Dermis blood vessel endothelial cell (primary cell): Measurements from ENCODE around the gene DNAI1. TPM values are rescaled to one million over a fixed set of nuclear protein-coding genes. Genes with fewer than 3 reads are reported as not detected.

Experiments
- DNase-seq: peaks from one replicate; pipeline ENCODE4 v3.0.0; 2010
- total RNA-seq: library from RNA; depleted of rRNA; stranded (reverse); fragments of >200 nt; gene quantifications from 2 replicates; pipeline ENCODE4 v1.2.3, GENCODE V29; 2014

DNAI1 gene
- total RNA-seq, 1 donor from 2014 or later: not detected

DNA sequence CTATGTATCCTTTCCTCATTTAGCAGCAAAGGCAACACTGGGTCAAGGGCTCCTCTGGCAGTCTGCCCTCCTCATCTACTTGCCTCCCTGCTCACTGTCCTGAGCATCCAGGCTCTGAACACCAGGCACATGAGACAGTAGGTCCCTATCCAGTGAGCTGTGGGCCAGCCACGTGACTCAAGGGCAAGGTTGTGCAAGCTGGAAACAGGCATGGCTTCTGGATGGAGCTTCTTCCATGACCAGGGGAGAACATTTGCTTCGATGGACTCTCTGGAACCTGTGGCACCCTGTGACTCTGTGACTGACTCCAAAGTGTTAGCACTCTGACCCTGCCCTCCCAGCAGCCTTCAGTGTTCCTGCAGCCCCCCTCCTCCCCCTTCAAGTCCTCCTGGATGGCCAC, 33.0 kb downstream of the DNAI1 start:
- DNase-seq: no peak

DNA sequence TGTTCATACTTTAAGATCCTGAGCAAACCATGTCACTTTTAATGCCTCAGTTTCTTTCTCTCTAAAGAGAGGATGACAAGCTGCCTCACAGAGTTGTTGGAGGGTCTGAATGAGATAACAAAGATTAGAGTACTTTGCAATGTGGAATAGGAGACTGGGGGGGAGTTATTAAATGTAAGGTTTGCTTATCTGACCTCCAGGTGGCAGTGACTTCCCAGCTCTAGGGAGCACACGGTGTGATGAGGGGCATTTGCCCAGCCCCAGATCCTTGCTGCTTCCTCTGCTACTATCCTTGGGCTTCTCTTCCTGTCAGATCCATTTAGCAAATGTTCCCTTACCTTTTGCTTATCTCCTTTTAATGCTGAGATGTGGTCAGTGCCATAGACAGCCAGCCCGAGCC, 33.4 kb downstream of the DNAI1 start:
- DNase-seq: no peak

DNA sequence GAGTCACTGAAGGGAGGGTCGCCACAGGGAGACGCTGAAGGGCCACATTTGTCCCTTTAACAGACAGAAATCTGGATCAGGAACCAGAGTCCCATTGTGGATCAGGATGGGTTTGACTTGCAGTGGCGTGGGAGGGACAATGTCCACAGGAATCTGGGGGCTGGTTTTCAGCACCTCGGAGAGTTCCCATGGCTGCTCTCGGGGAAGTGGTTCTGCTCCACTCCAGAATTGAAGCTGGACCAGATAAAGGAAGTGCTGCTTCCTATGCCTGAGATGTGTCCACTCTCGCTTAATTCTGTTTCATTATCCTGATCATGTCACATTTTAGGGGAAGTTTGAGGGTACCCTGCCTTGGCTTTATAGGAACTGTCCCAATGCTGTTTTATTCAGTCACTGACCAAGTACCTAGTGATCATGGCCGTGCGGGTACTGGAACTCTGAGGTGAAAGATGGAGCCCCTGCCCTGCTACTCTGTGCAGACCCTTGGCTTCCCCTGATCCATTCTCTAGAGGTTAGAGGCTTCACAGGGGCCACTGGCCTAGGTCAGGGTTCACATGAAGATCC, 35.4 kb downstream of the DNAI1 start:
- DNase-seq: peak; percentile 69

DNA sequence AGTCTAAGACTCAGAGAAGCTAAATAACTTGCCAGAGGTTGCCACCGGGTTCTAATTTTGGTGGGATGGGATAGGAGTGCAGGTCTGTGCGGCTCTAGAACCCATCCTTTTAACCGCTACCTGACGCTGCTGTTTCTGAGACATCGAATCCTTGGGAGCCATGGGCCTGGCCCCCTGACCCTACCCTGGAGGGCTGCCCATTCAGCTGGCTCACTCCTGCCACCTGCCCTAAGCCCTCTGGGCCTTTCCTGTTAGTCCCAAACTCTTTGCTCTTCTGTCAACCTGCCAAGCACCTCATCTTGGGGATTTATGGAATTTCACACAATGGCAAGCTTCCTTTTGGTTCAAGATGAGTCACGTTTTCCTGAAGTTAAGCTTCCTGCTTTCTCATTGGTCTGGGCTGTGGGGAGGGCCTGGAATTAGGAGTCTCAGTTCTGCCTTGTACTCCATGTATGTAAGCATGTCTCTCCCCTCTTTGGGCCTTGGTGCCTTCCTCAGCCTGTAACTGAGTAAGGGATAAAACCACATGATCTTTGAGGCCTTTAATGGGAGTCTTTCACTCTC, 37.6 kb downstream of the DNAI1 start:
- peak; percentile 98 for DNase-seq

DNA sequence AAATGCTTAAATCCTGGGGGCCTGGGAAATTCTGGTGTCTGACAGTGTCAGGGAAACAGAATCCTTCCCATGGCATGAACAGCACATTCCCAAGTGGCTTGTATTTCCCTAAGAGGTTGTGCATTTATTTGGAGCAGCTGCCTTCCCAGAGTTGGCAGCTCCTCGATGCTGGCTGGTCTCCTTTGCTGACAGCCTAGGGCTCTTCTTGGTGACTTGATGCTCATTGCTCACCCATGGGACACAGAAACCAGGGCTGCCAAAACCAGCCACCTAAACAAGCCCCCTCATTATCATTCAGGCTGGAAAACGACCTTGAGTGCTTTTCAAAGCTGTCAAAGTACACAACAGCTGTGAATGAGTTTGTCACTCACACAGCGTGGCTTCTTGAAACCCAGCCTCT, 39.9 kb downstream of the DNAI1 start:
- no peak for DNase-seq

DNA sequence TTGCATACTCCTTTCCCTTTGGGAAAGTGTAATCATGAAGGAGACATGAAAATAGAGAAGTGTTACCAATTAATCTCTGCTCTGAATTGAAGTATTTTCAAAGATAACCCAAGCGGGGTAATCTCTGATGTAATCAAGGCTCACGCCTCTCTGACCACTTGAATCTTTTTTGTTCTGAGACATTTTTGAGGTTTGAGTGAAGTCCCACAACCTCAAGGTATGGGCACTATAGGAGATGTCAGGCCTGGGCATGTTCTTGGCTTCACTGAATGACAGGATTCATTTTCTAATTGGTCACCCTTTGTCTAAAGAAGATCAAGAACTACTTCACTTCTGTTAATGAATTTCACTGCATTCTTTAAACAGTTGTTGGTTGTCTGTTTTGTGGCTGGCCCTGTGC, 40.5 kb downstream of the DNAI1 start:
- DNase-seq: no peak

DNA sequence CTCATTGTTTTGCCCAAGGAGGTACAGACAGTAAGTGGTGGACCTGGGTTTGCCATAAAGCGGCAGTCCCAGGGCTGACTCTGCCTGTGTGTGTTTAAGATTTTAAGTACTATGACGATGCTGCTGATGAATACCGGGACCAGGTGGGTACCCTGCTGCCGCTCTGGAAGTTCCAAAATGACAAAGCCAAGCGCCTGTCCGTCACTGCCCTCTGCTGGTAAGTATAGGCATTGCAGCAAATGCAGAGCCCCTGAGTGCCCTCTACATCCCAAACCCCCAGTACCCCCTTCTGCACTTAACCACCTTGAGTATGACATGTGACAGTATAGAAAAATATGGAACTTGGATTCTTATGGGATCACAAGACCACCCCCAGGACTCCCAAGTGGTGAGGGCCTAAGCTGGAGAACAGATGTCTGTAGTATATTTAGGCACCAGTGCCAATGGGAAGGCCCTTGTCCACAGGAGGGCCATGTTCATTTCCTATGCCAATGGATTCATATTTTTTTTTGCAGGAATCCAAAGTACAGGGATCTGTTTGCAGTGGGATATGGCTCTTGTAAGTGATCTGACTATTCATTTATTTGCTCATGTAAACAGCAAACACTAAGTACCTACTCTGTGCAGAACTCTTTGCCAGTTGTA, 42.1 kb downstream of the DNAI1 start:
- DNase-seq: peak; percentile 68

DNA sequence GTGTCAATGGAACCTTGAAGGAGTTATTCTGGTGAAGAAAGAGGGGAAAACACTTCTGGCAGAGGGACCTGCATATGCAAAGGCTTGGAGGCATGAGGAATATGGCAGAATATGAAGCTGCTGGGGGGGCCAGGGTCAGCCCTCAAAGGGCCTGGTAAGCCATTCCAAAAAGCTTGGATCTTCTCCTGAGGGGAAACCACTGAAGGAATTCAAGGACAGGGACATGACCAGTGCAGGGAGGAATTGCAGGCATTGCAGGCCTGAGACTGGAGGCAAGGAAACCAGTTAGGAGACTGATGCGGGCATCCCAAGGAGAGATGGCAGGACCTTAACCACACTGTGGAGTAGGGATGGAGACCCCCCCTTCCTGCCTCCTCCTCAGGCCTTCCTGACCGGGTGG, 42.8 kb downstream of the DNAI1 start:
- no peak for DNase-seq

DNA sequence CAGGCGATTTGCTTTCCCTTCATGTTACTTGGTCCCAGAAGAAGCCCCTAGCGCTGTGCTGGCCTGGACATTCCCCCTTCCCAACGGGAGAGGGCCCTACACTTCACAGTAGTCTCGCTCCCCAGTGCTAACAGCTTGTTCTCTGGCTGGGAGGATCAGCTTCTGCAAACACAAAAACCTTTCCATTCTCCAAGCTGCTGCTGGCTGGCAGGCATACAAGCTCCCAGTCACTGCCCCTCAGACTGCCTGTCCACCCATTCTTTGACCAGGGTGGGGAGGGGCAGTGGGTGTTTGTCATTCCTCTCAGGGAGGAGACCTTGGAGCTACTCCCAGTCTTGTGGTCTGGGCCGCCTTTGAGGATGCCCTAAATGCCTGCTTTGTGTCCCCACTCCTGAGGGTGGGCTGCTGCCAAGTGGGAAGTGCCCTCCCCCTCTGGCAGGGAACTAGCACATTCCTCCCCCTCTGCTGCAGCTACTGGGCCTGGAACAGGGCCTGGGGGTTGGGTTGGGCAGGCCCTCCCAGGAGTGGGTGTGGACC, 43.4 kb downstream of the DNAI1 start:
- peak; percentile 45 for DNase-seq

DNA sequence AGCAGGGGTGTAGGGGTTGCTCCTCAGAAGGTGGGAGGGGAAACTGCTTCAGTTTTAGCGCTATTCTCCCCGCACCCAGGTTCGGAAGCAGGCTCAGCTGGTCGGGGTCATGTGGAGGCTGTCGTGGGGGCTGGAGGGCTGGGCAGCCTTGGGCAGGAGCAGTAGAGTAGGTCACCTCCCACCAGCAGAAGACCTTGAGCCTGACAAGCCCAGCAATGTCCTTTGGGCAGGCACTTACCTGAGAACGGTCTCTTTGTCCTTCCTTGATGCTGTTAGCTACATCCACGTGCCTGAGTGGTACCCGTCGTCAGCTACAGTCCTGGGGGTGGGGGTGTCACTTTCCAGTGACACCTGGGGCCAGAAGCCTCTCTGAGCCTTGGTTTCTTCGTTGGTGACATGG, 43.9 kb downstream of the DNAI1 start:
- DNase-seq: no peak

DNA sequence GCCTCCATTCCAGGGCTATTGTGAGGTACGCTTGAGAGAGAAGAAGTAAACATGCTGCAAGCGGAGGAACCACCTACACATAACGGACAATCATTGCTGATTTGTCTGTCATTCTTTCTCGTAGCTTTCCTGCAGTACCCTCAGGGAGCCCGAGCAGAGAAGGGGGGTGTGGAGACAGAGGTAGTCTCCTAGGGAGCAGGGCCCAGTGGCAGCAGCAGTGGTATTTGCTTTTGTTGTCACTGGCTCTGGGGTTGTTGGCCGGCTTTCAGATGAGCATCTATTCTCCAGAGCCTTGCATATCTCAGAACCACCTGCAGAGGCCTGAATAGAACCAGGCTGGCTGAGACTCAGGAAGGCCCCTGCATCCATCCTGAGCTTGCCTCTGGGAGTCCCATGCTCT, 44.3 kb downstream of the DNAI1 start:
- no peak for DNase-seq

DNA sequence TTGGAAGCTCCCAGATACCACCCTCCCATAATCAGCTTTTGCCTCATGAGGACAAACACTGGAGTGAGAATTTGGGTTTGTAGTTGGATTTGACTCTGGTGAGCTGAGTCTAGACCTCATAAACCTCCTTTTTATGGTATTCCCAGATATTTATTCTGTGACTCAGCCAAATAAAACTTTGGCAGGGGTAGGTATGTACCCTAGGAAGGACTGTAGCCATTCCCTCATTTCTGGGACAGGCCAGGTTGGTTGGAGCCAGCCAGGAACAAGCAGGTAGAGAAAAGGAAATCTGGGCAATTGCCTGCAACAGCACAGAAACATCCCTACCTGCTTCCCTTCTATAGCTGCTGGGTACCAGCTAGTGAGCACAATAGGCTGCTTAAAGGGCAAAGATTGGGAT, 44.8 kb downstream of the DNAI1 start:
- no peak for DNase-seq

DNA sequence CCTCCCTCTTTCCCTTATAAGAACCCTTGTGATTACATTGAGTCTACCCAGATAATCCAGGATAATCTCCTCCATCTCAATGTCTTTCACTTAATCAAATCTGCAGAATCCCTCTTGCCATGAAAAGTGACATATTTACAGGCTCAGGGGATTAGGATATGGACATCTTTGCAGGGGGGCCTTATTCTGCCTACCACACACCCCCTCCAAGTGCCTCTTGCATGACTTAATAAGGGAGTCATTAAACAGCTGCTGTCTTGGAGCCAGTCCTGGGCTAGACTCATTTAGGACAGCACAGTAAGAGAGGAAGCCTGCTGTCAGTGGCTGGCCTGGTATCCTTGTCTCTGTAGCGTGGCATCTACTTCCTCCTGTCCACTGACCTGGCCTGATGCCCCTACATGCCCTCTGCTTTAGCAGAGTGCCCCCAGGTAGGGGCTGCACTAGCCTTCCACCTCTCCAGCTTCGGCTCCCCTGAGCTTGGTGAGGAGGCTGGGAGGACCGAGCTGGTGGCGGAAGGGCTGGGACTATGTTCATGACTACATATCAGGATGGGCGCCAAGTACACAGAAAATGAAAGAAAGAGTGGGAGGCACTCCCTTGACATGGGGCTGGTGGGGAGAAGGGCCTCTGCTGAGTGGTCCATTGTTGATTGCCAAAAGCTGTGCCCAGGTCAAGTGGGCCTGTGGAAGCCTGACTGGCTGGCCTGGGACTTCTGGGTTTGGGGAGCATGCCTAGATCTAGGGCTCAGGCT, 46.9 kb downstream of the DNAI1 start:
- DNase-seq: no peak

DNA sequence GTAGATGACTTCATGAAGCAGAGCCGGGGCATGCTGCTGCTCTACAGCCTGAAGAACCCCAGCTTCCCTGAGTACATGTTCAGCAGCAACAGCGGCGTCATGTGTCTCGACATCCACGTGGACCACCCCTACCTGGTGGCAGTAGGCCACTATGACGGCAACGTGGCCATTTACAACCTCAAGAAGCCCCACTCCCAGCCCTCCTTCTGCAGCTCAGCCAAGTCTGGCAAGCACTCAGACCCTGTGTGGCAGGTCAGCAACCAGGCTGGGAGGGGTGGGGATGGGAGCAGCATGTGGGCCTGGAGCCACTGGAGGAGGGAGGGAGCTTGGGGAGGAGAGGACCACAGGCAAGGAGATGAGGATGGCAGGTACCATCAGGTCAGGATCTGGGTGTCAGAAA, 48.0 kb downstream of the DNAI1 start:
- DNase-seq: no peak

DNA sequence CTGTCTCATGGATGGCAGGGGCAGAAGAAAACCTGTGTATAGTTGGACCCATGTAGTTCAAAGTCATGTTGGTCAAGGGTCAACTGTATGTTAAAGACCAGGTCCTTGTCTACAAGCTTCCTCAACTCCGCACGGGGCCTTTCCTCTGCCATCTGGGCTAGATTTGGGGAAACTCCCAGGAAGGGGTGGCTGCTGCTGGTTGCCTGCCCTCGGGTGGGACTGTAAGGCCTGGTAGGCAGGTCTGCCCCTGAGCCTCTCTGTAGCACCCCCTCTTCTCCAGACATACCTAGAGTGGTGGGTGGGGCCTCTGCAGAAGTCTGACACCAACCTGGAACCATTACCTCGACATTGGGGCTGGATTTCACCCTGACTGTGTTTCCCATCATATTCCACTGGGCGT, 49.0 kb downstream of the DNAI1 start:
- DNase-seq: no peak

DNA sequence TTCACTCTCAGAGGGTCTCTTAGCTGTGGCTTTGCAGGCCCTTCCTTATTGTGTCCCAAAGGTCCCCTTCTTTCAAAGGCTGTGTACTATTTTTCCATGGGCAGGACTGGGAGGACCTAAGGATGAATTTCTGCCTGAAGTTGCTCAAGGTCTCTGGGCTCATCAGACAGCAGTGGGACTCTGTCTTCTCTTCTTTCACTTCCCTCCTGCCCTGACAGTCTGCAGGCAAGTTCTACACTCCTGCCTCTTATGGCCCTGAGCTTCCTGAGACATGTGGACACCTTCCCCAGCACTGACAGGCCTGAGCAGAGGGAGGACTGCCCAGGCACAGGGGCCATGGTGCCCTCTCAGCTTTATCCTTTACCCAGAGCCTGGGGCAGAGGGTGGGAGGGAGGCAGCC, 49.4 kb downstream of the DNAI1 start:
- no peak for DNase-seq

DNA sequence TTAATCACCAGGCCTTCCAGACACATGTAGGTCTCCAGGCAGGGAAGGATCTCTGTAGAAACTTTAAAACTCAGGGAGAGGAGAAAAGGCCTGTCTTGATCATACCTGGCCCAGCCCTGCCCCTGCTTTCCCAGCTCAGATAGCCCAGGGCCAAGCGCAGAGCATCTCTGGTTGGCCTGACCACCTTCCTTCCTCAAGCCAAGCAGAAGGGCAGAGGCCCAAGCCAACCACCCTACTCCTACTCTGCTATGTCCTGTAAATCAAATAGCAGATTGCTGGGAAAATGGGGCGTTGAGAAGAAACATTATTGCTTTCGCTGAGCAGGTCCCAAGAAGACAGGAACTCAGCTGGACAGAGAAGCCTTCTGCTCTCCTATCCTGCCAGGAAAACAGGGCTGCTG, 49.9 kb downstream of the DNAI1 start:
- no peak for DNase-seq

DNA sequence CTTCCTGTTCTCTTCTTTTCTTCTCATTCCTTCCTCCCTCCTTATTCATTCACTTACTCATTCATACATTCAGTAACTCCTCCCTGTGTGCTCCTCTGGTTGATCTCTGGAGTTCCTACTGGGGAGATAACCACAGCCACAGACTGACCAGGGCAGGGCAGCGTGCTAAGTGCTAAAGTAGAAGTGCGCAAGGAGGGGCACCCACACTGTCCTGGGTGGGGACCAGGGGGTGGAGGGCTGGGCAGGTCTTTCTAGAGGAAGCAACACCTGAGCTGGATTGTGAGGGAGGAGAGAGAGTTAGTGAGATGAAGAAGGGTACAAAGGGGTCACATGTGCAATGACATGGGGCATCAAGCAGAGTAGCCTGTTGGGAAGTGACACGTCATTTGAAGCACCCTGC, 50.3 kb downstream of the DNAI1 start:
- no peak for DNase-seq

DNA sequence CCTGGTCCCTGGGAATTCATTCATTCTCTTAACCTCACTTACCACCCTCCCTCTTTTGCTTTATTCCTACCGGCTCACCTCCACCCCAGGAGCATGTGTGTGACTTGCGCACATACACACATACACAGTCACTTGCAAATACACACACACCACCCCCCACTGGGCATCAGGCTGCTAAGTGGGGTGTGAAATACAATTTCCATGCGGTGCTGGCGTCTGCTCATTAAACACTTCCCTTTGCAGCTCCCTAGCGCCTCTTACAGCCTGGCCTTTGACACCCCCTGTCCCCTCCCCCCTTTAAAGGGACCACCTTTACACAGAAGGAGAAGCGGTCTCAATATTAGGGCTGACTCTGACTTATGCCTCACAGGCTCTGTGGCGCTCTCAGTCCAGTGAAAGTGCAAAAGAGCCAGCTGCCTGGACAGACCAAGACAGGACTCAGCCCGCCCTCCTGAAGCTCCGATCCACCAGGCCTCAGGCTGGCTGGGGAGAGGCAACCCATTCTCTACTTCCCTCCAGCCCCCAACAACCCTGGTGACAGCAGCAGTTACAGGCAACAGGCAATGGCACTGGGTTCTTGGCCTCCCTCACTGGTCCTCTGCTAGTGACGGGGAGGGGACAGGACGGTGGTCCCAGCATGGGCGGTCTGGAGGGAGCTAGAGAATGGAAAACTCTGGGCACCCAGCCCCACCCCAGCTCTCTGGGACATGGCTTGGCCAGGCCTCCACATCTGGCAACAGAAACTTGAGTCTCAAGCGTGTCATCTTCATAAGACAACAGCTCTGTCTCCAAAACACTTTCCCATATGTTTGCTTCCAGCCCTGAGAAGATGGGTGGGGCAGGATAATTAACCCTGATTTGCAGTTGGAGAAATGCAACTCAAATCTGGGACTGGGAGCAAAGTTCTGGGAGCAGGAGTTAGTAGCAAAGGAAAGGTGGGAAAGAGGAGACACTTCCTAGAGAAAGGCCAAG, 52.2 kb downstream of the DNAI1 start:
- DNase-seq: no peak

DNA sequence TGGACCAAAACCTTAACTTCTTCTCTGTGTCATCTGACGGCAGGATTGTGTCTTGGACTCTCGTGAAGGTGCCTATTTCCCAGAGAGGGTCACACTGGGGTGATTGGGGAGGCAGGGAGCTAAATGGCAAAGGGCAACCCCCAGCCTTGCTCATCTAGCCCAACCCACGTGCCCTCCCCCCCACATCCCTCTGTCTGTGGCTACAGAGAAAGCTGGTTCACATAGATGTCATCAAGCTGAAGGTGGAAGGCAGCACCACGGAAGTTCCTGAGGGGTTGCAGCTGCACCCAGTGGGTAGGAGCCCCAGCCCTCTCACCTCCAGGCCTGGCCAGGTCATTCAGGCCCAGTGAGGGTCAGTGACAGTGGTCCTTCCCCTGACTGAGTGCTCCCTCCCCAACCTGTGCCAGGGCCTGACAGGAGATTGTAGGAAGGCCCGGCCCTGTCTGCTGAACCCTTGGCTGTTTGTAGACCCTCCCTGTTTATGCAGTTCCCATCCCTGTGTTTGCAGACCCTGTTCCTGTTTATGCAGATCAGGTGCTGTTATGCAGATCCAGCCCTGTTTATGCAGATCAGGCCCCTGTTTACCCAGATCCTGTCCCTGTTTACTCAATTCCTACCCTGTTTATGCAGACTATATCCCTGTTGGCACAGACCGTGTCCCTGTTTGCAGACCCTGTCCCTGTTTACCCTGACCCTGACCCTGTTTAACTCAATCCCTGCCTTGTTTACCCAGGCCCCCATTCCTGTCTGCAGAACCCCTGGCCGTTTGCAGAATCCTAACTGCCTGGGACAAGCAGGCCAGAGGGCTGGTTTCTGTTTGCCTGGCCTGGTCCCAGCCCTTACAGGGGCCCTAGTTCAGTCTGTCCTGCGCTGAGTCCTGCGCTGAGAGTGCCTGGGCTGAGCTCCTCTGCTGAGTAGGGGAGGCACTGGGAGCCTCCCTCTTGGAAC, 53.8 kb downstream of the DNAI1 start:
- DNase-seq: no peak

DNA sequence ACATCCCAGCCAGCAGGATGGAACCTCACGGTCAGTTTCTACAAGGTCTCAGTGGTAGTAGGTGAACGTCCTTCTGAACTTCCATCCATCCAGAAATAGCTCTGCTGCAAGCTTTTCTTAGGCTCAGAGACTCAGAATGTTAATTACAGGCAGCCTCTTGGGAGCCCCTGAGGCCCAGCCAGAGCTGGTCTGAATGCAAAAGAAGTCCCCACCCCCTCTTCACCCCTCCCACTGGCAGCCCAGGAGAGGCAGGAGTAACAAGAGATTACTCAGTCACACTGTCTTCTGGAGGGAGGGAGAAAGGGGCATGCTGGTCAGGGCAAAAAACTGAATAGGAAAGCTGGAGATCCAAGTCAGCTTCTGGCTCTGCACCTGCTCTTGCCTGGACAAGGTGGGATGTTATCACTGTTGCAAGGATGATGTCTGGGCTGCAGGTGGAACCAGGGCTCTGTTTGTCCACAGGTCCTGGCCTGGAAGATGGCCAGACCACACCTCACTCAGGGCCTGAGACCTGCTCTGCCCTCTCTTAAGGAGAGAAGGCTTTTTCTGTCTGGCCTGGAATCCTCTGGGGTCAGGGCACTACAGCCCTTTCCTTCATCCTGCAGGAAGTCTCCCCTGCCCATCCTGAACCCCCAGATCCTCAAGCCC, 55.1 kb downstream of the DNAI1 start:
- DNase-seq: no peak
